Stimulated activated CD4-positive, alpha-beta T cell treated with anti-CD3 and anti-CD28 coated beads, Interleukin-12 subunit alpha, Interleukin-12 subunit beta, amount 100 ng/mL, for 4 hours (primary cell): Measurements from ENCODE around the gene GNG13.
"Not testable (repeated sequence)": the region's sequence is repeated elsewhere in the genome, so short reads cannot be mapped to it uniquely, and the experiment has no call there.

Source experiments
- DNase-seq: peaks from one replicate; pipeline ENCODE4 v3.0.0-alpha.2; 2020

The GNG13 gene

DNA sequence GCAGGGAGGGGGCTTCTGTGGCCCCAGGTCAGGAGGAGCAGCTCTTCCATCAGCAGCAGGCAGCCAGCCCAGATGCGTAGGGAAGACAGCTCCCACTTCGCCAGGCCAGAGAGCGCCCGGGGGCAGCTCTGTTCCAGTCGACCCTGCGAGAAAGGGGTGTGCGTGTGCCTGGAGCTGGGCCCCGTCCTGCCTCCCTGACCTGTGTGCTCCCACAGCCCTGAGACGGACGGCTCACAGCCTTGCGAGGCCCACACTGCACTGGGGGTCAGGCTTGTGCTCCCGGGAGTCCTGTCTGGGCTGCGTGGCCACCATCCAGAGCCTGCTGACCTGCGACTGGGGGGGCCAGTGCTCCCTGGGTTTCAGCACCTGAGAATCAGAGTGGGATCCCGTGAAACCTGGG lies 40.5 kb downstream of the GNG13 start:
- DNase-seq = no peak

DNA sequence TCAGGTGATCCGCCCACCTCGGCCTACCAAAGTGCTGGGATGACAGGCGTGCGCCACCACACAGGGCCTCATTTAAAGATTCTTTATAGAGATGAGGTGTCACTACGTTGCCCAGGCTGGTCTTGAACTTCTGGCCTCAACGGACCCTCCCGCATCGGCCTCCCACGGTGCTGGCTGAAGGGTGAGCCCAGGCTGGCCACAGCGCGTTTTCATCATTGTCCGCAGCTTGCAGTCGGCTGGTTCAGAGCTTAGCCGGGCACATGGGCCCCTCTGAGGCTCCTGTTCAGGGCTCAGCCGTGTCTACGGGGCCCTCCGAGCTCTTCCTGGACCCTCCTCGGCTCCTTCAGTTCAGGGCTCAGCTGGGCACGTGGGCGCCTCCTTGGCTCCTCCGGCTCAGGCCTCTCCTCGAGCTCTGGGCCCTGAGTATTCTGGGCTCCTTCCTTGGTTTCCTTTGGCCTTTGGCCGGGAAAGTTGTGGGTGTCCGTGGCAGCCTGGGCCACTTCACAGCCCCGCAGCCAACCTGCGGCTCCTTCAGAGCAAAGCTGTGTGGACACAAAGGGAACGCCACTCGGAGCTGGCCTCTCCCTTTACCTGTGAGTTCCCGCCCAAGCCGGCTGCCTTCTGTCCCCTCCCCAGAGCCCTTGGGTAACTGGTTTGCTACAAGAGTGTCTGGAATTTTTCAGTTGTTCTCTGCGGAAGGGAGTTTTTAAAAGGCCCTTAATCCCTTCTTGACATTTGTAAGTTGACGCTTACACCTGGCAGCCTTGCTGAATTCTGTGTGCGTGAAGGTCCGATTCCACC lies 41.2 kb downstream of the GNG13 start:
- DNase-seq = no peak

DNA sequence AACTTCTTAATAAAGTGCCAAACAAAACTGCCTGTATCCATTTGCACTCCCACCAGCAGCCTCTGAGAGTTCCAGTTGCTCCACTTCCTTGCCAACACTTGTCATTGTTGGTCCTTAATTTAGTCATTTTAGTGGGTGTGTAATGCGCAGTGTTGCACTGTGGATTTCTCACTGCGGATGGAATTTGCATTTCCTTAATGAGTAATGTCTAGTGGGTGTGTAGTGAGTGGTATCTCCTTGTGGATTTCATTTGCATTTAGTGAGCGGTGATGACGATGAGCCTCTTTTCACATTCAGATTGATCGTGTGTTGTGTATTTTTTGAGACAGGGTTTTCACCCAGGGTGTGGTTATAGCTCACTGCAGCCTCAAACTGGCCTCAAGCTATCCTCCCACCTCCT lies 44.1 kb downstream of the GNG13 start:
- DNase-seq = no peak

DNA sequence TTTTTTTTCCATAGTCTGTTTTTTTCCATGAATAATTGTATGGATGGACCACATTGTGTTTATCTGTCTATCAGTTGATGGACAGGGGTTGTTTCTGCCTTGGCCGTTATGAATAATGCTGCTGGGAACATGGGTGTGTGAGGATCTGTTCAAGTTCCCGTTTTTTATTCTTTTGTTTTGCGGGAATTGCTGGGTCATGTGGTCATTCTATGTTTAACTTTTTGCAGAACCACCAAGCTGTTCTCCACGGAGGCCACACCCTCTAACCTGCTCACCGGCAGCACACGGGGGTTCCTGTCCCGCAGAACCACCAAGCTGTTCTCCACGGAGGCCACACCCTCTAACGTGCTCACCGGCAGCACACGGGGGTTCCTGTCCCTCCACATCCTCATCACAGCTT lies 45.9 kb downstream of the GNG13 start:
- no peak for DNase-seq

DNA sequence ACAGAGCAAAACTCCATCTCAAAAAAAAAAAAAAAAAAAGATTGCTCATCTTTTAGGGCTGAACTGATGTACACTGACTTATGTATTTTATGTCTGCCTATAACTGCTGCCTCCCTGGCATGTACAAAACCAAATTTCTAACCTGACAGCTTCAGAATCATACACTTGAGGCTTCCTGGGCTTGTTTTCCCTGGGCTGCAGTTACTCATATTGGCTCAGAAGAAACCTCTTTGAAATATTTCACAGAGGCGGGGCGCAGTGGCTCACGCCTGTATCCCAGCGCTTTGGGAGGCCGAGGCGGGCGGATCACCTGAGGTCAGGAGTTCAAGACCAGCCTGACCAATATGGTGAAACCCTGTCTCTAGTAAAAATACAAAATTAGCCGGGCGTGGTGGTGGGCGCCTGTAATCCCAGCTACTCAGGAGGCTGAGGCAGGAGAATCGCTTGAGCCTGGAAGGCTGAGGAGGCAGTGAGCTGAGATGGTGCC lies 46.4 kb downstream of the GNG13 start:
- not testable (repeated sequence) for DNase-seq

DNA sequence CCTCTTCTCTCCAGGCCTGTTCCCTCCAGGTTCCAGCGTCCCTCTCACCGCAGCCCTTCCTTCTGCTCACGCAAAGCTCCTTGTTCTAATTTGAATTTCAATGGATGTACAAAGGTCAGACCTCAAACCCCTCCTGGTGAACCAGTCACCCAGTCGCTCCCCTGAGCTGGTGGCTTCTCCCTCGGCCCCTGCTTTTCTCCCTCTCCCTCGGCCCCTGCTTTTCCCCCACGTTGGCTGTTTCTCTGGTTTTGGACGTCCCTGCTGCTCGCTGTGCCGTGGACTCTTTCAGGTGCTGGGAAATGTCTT lies 48.6 kb downstream of the GNG13 start:
- DNase-seq = no peak

DNA sequence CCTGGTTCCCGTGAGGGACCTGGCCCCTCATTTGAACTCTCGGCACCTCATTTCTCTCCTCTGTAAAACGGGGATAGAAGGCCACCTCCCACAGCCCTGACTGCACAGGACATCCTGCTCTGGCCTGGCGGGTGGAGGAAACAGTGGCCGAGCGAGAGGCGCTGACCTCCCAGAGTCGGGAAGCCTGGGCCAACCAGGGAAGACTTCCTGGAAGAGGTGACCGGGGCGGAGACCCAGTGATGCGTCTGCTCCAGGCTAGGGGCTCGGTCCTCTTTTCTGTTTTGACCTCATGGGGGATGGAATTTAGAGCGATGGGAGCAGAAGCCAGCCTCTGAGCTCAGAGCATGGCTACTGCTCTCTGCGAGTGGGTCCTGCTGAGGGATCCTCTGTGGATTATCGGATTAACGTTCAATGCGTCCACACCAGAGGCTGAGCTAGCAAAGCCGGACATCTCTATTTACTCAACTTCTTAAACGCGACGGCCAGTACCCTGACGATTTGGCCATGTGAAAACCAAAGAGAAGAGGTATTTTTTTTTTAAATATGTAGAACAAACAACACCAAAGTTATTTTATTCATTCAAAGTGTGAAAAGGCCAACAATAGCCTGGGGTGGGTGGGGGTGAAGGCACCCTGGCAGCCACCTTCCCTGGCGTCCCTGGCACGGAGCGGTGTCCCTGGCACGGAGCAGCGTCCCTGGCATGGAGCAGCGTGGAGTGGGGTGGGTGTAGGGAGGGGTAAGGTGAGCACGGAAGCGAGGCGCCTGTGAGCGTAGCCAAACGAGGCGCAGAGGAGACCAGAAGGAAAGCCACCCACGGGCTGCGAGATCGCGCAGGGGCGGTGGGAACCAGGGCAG lies 49.2 kb downstream of the GNG13 start:
- DNase-seq = no peak

DNA sequence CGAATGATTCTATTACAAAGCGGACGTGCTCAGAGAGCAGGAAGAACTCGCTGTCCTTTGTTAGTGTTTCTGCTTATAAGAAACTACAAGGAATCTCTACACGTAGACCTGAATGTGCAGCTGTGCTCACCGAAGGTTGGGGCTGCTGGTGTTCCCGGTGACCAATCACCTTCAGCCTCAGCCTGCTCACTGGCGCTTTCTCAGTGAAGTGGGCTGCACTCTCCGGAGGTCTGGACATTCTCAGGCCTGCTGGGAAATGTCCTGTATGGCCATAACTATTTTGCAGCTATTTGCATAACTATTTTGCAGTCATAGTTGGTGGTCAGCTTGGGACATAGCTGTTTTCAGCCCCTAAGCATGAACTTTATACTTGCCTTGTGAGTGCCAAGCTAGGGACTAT lies 50.0 kb downstream of the GNG13 start:
- DNase-seq = no peak

DNA sequence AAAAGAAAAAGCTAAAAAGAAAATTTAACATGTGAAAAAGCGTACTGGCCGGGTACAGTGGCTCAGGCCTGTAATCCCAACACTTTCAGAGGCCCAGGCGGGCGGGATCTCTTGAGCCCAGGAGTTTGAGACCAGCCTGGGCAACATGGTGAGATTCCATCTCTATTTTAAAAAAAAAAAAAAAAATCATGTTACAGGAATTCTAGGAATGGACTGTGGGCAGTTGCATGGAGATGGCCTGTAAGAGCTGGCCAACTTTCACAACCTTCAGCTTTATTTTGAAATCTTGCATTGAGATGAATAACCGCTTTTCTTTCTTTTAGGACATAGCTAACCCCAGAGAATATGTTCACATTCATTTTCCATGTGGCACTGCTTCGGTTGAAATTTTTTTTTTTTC lies 51.5 kb downstream of the GNG13 start:
- no peak for DNase-seq
